HG03066 (cell line): ENCODE data around the gene PDZD2.

Source experiments
- ATAC-seq: cut with Tn5 transposase; IDR thresholded peaks from one replicate; pipeline ENCODE4 v1.9.1; 2021; ENCODE audit warnings: low read depth; ENCODE audit not compliant: unreplicated experiment

Gene PDZD2

GRCh38 chr5:31807789-31808540, 169.0 kb downstream of the PDZD2 start:
- no peak for ATAC-seq

- no peak for ATAC-seq
These were observed 170.3 kb downstream of the PDZD2 start for GRCh38 chr5:31809050-31809870.

- no peak for ATAC-seq
These were observed 172.3 kb downstream of the PDZD2 start for GRCh38 chr5:31811210-31811609.

GRCh38 chr5:31815376-31815775, 176.4 kb downstream of the PDZD2 start:
- ATAC-seq = no peak

- no peak for ATAC-seq
These were observed 181.1 kb downstream of the PDZD2 start for GRCh38 chr5:31819926-31820516.

- no peak for ATAC-seq
These were observed 184.5 kb downstream of the PDZD2 start for GRCh38 chr5:31823472-31823871.

GRCh38 chr5:31824869-31825517, 186.1 kb downstream of the PDZD2 start:
- ATAC-seq = no peak

GRCh38 chr5:31825518-31826068, 186.7 kb downstream of the PDZD2 start:
- no peak for ATAC-seq

GRCh38 chr5:31827867-31828266, 188.9 kb downstream of the PDZD2 start:
- no peak for ATAC-seq

- ATAC-seq = no peak
These were observed 194.0 kb downstream of the PDZD2 start for GRCh38 chr5:31832966-31833365.

GRCh38 chr5:31833710-31834109, 194.8 kb downstream of the PDZD2 start:
- ATAC-seq = no peak

- no peak for ATAC-seq
These were observed 205.9 kb downstream of the PDZD2 start for GRCh38 chr5:31844622-31845345.

GRCh38 chr5:31845361-31845760, 206.4 kb downstream of the PDZD2 start:
- no peak for ATAC-seq

- no peak for ATAC-seq
These were observed 208.0 kb downstream of the PDZD2 start for GRCh38 chr5:31846934-31847333.

GRCh38 chr5:31847354-31847753, 208.4 kb downstream of the PDZD2 start:
- ATAC-seq = no peak

- no peak for ATAC-seq
These were observed 212.2 kb downstream of the PDZD2 start for GRCh38 chr5:31850981-31851689.

- no peak for ATAC-seq
These were observed 214.6 kb downstream of the PDZD2 start for GRCh38 chr5:31853398-31854135.

- no peak for ATAC-seq
These were observed 215.5 kb downstream of the PDZD2 start for GRCh38 chr5:31854181-31855133.
